Measurements from ENCODE around the gene SDK1.
"Not testable (repeated sequence)": the region's sequence is repeated elsewhere in the genome, so short reads cannot be mapped to it uniquely, and the experiment has no call there.

The SDK1 gene

DNA sequence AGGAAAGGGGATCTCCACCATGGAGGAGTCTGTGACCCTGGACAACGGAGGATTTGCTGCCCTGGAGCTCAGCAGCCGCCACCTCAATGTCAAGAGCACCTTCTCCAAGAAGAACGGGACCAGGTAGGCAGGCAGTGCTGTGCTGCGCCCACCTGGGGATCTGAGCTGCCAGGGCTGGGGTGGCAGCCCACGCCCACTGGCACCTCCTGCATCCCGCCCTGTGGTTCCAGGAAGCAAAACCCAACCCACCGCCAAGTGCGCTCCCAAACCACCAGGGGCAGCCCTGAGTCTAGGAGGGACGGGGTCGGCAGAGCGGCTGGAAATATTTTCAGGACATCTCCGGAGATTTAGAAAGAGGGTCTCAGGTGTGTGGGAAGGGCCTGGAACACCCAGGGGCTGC, 940.7 kb downstream of the SDK1 start:
- H3K4me1 Mint-ChIP-seq (ENCODE audit: low read depth), result peaks cover 6% of the 10 kb centered on the region
- H3K27me3 Mint-ChIP-seq, result no peaks in the 10 kb centered on the region
- no peak overlapping the region for H3K27ac Mint-ChIP-seq
- no peak overlapping the region for H3K4me3 Mint-ChIP-seq
- H3K9me3 Mint-ChIP-seq, result peaks cover 6% of the 10 kb centered on the region
- H3K36me3 Mint-ChIP-seq (ENCODE audit: low read depth), result no peaks in the 10 kb centered on the region
- DNase-seq, result no peak

DNA sequence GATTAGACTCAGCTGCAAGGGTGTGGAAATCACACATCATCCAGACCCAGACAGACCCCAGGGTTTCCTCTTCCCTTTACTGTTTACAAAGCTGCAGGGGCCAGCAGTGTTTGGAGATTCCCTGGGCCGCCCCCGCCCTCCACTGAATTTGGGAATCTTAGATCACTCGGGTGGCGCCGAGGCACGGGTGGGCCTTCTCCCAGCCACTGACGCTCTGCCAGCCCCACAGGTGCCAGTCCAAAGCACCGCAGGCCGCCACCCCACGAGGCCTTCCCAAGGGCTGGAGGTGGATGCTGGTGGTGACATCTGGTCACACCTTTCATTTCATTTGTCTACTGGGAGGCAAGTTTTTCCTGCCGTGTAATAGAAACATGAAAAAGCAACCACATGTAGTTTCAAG, 941.7 kb downstream of the SDK1 start:
- H3K4me3 Mint-ChIP-seq, result no peak overlapping the region
- H3K36me3 Mint-ChIP-seq (ENCODE audit: low read depth), result no peaks in the 10 kb centered on the region
- H3K27me3 Mint-ChIP-seq, result no peaks in the 10 kb centered on the region
- peaks cover 6% of the 10 kb centered on the region for H3K4me1 Mint-ChIP-seq (ENCODE audit: low read depth)
- no peak for DNase-seq
- peaks cover 6% of the 10 kb centered on the region for H3K9me3 Mint-ChIP-seq
- no peak overlapping the region for H3K27ac Mint-ChIP-seq

DNA sequence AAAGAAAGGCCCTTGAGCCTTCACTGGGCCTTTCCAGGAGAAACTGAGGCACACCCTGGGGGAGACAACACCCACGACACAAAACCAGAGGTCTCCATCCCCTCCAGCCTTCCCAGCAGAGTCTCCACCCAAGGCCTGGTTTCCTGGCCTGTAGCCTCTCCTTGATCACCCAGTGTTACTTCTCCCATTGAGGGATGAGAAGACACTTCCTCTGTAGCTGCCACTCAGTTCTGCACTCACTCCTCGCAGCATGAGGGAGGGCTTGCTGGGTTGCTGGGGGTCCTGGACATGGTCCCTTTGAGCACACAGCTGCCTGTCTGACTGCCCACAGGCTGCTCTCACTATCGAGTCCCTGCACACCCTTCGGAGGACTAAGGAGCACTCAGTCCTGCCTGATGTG, 943.0 kb downstream of the SDK1 start:
- no peak for DNase-seq
- H3K36me3 Mint-ChIP-seq (ENCODE audit: low read depth), result no peaks in the 10 kb centered on the region
- H3K27me3 Mint-ChIP-seq, result no peaks in the 10 kb centered on the region
- peaks cover 6% of the 10 kb centered on the region for H3K4me1 Mint-ChIP-seq (ENCODE audit: low read depth)
- H3K4me3 Mint-ChIP-seq, result no peak overlapping the region
- no peak overlapping the region for H3K27ac Mint-ChIP-seq
- H3K9me3 Mint-ChIP-seq, result peaks cover 14% of the 10 kb centered on the region

DNA sequence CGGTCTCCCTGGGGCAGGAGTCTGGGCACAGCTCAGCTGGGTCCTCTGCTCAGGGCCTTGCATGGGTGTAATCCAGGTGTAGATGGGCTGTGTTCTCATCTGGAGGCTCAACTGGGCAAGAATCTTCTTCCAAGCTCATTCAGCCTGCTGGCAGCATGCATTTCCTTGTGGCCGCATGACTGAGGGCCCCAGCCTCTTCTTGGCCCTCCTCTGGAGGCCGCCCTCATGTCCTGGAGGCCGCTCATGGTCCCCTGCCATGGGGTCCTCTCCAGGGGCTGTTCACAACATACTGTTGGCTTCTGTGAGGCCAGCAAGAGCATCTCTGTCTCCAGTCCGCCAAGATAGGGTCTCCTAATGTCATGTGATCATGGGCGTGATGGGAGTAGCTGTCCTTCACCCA, 943.6 kb downstream of the SDK1 start:
- H3K36me3 Mint-ChIP-seq (ENCODE audit: low read depth), result no peaks in the 10 kb centered on the region
- peaks cover 6% of the 10 kb centered on the region for H3K4me1 Mint-ChIP-seq (ENCODE audit: low read depth)
- no peak for DNase-seq
- peaks cover 14% of the 10 kb centered on the region for H3K9me3 Mint-ChIP-seq
- H3K4me3 Mint-ChIP-seq, result no peak overlapping the region
- no peak overlapping the region for H3K27ac Mint-ChIP-seq
- no peaks in the 10 kb centered on the region for H3K27me3 Mint-ChIP-seq

DNA sequence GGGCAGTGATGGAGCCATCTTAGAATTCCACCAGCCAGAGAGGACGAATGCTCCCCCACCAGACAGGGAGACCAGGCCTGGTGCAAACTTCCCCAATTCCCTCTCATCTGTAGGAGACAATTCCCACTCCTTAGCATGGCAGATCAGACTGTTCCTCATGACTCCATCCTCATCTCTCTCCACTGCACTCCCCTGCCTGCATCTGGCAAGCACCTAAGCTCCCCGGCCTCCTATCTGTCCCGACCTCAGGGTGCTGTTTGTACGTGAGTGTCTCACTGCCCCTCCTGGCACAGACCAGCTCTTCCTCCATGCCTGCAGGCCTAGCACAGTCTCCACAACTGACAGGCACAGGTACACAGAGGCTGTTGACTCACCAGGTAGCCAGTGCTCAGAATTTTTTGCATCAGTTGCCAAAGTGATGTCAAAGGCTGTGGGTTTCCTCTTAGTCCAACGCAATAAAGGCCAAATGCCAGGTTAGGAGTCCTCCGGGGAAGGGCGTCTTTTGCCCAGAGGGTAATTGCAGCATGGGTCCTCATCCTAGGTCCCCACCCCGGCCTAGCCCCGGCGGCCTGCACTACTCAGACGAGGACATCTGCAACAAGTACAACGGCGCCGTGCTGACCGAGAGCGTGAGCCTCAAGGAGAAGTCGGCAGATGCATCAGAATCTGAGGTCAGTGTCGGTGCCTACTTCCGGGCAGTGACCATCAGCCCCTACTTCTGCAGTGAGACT, 944.2 kb downstream of the SDK1 start:
- H3K27me3 Mint-ChIP-seq, result no peaks in the 10 kb centered on the region
- DNase-seq, result no peak
- peaks cover 5% of the 10 kb centered on the region for H3K4me1 Mint-ChIP-seq (ENCODE audit: low read depth)
- H3K4me3 Mint-ChIP-seq, result no peak overlapping the region
- H3K36me3 Mint-ChIP-seq (ENCODE audit: low read depth), result no peaks in the 10 kb centered on the region
- no peak overlapping the region for H3K27ac Mint-ChIP-seq
- H3K9me3 Mint-ChIP-seq, result peaks cover 14% of the 10 kb centered on the region

DNA sequence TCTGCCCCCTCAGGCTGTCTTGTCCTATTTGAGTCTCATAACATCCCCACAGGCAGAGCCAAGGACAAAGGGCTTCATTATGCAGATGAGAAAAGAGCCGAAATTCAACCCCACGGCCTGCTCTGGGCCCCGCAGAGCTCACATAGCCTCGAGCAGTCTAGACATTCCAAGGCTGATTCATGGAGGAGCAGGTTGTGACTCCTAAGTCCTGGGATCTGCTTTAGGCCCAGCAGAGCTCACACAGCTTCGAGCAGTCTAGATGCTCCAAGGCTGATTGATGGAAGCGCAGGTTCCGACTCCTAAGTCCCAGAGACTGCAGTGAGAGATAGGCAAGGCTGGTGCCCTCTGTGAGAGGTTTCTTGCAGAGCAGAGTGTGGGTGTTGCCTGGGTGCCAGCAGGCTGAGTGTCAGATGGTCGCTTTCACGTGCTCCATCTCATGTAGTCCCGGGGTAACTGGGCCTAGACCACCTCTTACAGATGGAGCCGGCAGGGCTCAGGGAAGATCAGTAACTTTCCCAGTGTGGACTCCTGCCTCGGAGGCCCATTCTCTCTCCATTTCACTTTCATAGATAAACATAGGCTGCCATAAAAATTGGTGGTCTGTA, 944.9 kb downstream of the SDK1 start:
- Mint-ChIP-seq H3K27ac (no peak overlapping the region), H3K36me3 (ENCODE audit: low read depth) (no peaks in the 10 kb centered on the region)

DNA sequence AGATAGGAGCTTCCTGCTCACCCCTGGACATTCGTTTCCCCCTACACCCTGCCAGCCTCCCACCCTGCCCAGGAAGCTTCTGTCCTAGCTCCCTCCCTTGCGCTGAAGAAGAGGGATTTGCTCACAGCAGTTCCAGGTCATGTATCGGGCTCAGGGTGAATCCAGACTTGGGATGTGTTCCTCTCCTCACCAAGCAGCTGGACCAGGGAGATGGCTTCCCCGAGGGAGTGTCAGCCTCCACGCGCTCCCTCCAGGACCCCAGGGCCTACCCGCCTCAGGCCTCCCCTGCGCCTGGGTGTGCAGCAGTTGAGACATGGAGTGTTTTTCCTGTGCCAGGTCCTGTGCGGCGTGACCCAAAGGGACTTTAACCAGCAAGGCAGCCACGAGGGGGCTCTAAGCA, 945.5 kb downstream of the SDK1 start:
- Mint-ChIP-seq H3K27me3 (no peaks in the 10 kb centered on the region), H3K9me3 (peaks cover 22% of the 10 kb centered on the region), H3K36me3 (ENCODE audit: low read depth) (no peaks in the 10 kb centered on the region), H3K27ac (no peak overlapping the region), H3K4me1 (ENCODE audit: low read depth) (no peaks in the 10 kb centered on the region), H3K4me3 (no peak overlapping the region)
- DNase-seq, result no peak

More for the DNA sequence above, 944.9 kb downstream of the SDK1 start:
- H3K27me3 Mint-ChIP-seq, result no peaks in the 10 kb centered on the region
- H3K4me1 Mint-ChIP-seq (ENCODE audit: low read depth), result peaks cover under 1% of the 10 kb centered on the region
- no peak for DNase-seq
- no peak overlapping the region for H3K4me3 Mint-ChIP-seq
- peaks cover 16% of the 10 kb centered on the region for H3K9me3 Mint-ChIP-seq

DNA sequence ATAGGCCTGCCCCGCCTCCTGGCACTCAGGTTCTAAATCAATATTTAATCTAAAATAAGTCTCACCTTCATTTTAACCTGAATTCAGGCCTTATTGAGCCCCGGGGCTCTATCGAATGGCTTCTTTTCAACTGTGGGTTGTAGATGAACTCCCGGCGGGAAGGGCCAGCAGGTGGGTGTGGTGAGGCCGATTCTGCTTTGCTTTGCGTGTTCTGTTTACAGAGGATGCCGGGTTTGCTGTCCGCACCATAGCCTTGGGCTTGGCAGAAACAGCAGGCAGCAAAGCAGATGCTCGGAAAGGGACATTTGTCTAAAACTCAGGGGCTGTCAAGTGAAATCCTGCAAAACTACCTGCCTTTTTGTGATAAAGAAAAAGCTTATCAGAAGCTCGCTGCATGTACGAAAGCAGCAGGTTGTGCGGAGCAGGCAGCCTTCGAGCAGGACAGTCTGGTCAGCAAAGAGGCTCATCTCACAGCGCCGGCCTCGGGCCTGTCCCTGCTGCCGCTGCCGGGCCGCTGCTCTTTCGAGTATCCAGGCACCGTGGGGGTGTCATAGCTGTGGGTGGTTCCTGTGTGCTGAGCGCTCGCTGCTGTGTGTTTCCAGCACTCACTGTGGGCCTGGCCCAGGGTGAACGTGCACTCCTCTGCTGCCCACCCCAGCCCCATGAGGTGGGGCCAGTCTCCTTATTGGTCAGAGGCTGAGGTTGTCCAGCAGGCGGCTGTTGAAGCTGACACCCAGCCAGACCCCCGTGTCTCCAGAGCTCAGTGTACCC, 946.2 kb downstream of the SDK1 start:
- no peak for DNase-seq
- Mint-ChIP-seq H3K36me3 (ENCODE audit: low read depth) (no peaks in the 10 kb centered on the region), H3K27ac (no peak overlapping the region), H3K9me3 (peaks cover 25% of the 10 kb centered on the region), H3K4me1 (ENCODE audit: low read depth) (no peaks in the 10 kb centered on the region), H3K27me3 (no peaks in the 10 kb centered on the region), H3K4me3 (no peak overlapping the region)

DNA sequence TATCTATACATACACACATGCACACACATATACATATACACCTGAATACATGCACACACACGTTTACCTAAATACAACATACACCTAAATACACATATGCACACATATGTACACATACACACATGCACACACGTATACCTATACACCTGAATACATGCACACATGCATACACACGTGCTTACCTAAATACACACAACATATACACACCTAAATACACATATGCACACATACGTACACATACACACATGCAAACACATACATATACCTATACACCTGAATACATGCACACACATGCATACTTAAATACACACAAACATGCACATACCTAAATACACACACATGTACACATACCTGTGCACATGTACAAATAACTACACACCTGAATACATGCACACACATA, 947.2 kb downstream of the SDK1 start:
- H3K36me3 Mint-ChIP-seq (ENCODE audit: low read depth), result no peaks in the 10 kb centered on the region
- H3K9me3 Mint-ChIP-seq, result peaks cover 28% of the 10 kb centered on the region
- no peaks in the 10 kb centered on the region for H3K27me3 Mint-ChIP-seq
- DNase-seq, result no peak
- H3K27ac Mint-ChIP-seq, result no peak overlapping the region
- no peak overlapping the region for H3K4me3 Mint-ChIP-seq
- no peaks in the 10 kb centered on the region for H3K4me1 Mint-ChIP-seq (ENCODE audit: low read depth)

DNA sequence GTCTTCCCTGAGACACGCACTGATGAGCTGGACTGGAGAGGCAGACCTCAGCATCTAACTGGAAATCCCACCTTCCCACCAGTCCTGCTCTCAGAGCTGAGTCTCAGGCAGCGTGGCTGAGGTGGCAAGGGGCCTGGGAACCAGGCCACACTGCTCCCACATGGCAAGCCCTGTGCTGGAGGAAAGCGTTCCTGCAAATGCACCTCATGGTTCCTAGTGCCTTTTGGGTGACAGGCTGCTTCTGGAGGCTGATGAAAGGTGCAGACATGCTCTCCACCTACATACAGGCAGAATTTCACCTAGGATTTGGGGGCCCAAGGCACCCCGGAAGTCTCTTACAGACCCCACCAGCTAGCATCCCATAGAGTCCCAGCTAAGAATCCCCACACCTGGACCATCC, 948.2 kb downstream of the SDK1 start:
- no peak overlapping the region for H3K4me3 Mint-ChIP-seq
- no peaks in the 10 kb centered on the region for H3K27me3 Mint-ChIP-seq
- peaks cover 27% of the 10 kb centered on the region for H3K9me3 Mint-ChIP-seq
- H3K4me1 Mint-ChIP-seq (ENCODE audit: low read depth), result no peaks in the 10 kb centered on the region
- no peak overlapping the region for H3K27ac Mint-ChIP-seq
- no peaks in the 10 kb centered on the region for H3K36me3 Mint-ChIP-seq (ENCODE audit: low read depth)
- DNase-seq, result no peak

DNA sequence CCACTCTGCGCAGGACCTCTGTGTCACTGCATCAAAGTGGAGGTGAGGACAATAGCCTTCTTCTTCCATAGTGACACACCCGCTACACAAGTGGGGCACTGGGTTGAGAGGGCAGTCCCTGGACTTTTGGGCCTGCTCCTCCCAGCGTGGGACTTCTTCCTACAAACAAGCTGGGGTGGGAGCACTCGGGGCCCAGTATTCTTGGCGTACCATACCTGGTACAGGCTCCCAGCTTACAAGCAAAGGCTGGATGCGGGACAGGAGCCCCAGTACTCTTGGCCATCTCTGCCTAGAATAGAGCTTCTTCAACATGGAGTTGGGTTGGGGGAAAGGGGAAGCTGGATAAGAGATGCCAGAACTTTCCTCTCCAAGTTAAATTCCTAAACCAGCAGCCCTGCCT, 954.3 kb downstream of the SDK1 start:
- DNase-seq, result no peak
- Mint-ChIP-seq H3K4me3 (no peak overlapping the region), H3K4me1 (ENCODE audit: low read depth) (no peaks in the 10 kb centered on the region), H3K9me3 (peaks cover 20% of the 10 kb centered on the region), H3K36me3 (ENCODE audit: low read depth) (no peaks in the 10 kb centered on the region), H3K27ac (no peak overlapping the region), H3K27me3 (peaks cover 6% of the 10 kb centered on the region)

DNA sequence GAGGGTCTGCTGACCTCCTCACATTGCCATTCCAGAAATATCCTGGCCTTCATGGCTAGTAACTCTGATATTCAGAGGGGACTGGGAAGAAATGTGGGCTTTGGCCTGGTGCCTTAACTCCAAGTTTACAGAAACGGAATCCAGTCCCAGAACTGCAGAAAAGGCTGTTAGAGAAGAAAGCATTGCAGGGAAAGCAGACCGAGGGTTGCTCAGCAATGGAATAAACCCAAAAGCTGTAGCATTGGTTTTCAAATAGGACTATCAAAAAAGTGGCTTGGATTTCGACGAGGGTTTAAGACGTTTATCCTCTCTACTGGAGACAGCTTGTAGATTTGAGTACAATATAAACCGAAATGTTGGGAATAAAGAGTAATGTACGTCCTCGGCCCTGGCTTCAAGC, 955.2 kb downstream of the SDK1 start:
- Mint-ChIP-seq H3K4me3 (no peak overlapping the region), H3K27ac (no peak overlapping the region), H3K36me3 (ENCODE audit: low read depth) (no peaks in the 10 kb centered on the region), H3K27me3 (peaks cover 6% of the 10 kb centered on the region), H3K4me1 (ENCODE audit: low read depth) (no peaks in the 10 kb centered on the region), H3K9me3 (peaks cover 14% of the 10 kb centered on the region)
- no peak for DNase-seq

DNA sequence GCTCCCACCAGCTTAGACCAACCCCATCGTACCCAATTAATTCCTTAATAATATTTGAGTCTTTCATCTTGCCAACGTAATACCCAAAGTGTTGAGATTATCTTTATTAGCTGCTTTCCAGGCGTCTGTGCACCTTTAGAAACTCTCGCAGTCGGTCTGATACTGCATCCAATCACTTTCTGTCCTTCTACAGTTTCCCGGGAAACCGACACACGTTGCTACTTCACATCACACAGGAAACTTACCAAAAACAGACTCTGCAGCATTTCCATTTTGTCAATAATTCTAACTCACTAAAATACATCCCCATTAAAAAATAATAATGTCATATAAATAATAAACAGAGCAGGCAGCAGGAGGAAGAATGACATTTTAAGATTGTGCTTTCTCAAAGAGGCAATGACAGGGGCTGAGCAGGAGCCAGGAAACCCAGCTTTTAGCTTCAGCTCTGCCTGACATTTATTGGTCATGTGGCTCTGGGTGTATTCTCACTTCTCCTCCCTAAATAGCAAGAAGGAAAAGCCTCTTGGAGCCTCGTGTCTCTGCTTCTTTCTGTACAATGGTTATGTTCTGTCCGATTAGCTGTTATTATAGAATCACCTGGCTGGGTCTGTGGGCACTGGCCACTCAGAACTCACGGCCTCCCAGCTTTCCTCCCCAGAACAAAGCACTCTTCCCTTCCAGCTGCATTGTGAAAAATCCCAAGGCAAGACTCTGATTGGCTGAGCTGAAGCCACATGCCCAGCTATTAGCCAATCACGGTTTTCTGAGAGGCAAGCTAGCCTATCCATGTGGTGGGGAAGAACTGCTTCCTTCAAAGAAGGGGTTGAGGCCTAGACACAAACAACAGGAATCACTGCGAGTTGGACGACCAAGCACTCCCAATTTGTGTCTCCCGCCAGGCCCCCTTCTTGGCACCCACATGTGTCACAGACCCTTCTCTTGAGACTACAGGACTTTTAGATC, 956.4 kb downstream of the SDK1 start:
- Mint-ChIP-seq H3K4me3 (no peak overlapping the region), H3K9me3 (peaks cover 8% of the 10 kb centered on the region), H3K4me1 (ENCODE audit: low read depth) (no peaks in the 10 kb centered on the region), H3K27ac (no peak overlapping the region), H3K27me3 (peaks cover 6% of the 10 kb centered on the region), H3K36me3 (ENCODE audit: low read depth) (no peaks in the 10 kb centered on the region)
- no peak for DNase-seq

DNA sequence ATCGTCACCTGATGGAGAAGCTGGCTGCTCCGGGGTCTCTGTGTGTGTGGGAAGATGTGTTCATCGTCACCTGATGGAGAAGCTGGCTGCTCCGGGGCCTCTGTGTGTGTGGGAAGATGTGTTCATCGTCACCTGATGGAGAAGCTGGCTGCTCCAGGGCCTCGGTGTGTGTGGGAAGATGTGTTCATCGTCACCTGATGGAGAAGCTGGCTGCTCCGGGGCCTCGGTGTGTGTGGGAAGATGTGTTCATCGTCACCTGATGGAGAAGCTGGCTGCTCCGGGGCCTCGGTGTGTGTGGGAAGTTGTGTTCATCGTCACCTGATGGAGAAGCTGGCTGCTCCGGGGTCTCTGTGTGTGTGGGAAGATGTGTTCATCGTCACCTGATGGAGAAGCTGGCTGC, 959.1 kb downstream of the SDK1 start:
- H3K4me1 Mint-ChIP-seq (ENCODE audit: low read depth); H3K9me3 Mint-ChIP-seq; H3K27me3 Mint-ChIP-seq; H3K27ac Mint-ChIP-seq; DNase-seq; H3K4me3 Mint-ChIP-seq; H3K36me3 Mint-ChIP-seq (ENCODE audit: low read depth): not testable (repeated sequence)
